Neuron (in vitro differentiated cells): Measurements from ENCODE around the gene PEX3.
"Not testable (repeated sequence)": the region's sequence is repeated elsewhere in the genome, so short reads cannot be mapped to it uniquely, and the experiment has no call there.

Source experiments
- H2AFZ ChIP-seq: one replicate; pipeline ENCODE4 v1.6.1; 2013; ENCODE audit warnings: low read depth, mild to moderate bottlenecking, inconsistent platforms, low read length, moderate library complexity
- H3K27me3 ChIP-seq: one replicate; pipeline ENCODE4 v1.6.1; 2013; ENCODE audit warnings: low read length; ENCODE audit not compliant: insufficient read depth
- H3K36me3 ChIP-seq: one replicate; pipeline ENCODE4 v1.6.1; 2013; ENCODE audit warnings: low read length; ENCODE audit not compliant: insufficient read depth
- H3K4me1 ChIP-seq: one replicate; pipeline ENCODE4 v1.6.1; 2013; ENCODE audit warnings: low read length; ENCODE audit not compliant: insufficient read depth
- H3K4me3 ChIP-seq: 2 replicates; pipeline ENCODE4 v1.5.1; 2013; ENCODE audit warnings: mild to moderate bottlenecking, low read length, moderate library complexity
- H3K9me3 ChIP-seq: one replicate; pipeline ENCODE4 v1.6.1; 2013; ENCODE audit warnings: low read length

PEX3 gene

DNA sequence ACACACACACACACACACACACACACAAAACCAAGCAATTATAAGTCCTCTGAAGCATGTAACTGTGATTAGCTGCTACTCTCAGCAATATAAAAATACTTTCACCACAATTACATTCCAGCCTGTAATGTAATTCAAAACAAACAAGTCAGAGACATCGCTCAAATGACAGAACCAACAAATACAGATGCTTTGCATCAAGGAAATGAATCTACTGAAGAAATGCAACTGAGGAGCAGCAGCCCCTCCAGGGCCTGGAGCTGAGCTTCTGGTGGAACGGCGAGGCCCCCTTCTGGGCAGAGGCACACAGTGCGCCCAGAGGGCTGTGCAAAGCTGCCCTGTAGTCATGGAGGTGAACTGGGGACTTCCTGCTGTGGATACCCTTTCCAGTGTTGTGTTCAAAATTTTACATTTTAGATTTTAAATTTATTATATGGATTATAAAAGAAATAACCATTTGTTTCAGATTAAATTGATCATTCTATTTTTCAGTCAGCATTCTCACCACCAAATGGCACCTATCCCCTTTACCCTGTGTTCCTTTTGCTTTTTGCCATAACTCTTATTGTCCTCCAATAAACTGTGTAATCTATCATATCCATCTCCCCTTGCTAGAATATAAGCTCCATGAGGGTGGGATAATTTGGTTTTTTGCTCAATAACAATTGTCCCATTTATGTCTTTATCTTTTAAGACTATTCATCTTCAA is 23.3 kb upstream of the PEX3 start:
- Histone ChIP-seq H3K9me3 (no peaks in the 10 kb centered on the region), H3K36me3 (peaks cover under 1% of the 10 kb centered on the region), H3K27me3 (no peaks in the 10 kb centered on the region), H3K4me3 (no peak overlapping the region), H3K4me1 (no peaks in the 10 kb centered on the region), H2AFZ (no peak overlapping the region)

GRCh38 chr6:143429970-143430369 is 20.6 kb upstream of the PEX3 start:
- no peaks in the 10 kb centered on the region for H3K9me3 ChIP-seq
- H3K27me3 ChIP-seq, result no peaks in the 10 kb centered on the region
- peaks cover 5% of the 10 kb centered on the region for H3K36me3 ChIP-seq
- H2AFZ ChIP-seq, result no peak overlapping the region
- no peak overlapping the region for H3K4me3 ChIP-seq
- H3K4me1 ChIP-seq, result no peaks in the 10 kb centered on the region

DNA sequence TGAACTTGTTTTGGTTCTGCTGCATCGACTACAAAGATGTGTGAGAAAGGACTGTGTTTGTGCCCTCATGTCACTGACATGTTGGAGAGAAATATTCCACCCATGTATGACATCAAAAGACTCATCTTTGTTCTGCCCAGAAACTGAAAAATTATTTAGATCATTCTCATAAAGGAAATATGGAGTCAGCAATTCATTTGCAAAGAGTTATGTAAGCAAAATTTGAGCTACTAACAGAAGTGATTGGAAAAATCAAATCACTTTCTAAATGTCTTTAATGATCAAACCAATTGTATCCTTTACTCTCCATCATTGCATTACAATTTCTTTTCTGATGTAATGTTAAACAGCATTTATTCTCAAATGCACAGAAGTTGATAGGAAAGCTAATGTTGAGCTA is 19.4 kb upstream of the PEX3 start:
- Histone ChIP-seq H3K27me3 (no peaks in the 10 kb centered on the region), H3K36me3 (peaks cover 9% of the 10 kb centered on the region), H3K9me3 (no peaks in the 10 kb centered on the region), H3K4me1 (no peaks in the 10 kb centered on the region), H3K4me3 (no peak overlapping the region), H2AFZ (no peak overlapping the region)

DNA sequence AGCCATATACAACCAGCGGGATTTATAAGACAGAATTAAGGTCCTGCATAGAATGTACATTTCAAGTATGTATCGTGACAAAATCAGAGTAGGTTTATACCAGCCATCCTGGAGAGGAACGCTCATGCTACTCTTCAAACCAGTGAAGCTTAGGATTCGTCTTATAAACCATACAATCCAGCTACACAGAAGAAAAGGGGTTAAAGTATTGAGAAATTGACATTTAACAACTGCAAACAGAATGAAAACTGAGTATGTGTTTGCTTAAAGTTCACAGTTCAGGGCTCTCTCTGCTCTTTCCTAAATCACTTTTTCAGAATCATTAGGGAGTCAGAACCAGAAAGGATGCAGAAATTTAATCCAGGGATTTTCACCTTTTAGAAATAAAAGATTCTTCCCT is 18.0 kb upstream of the PEX3 start:
- no peak overlapping the region for H2AFZ ChIP-seq
- H3K9me3 ChIP-seq, result no peaks in the 10 kb centered on the region
- no peaks in the 10 kb centered on the region for H3K27me3 ChIP-seq
- peaks cover 16% of the 10 kb centered on the region for H3K36me3 ChIP-seq
- no peaks in the 10 kb centered on the region for H3K4me1 ChIP-seq
- H3K4me3 ChIP-seq, result no peak overlapping the region

- Histone ChIP-seq H2AFZ (no peak overlapping the region), H3K4me1 (no peaks in the 10 kb centered on the region), H3K9me3 (no peaks in the 10 kb centered on the region), H3K4me3 (no peak overlapping the region), H3K27me3 (no peaks in the 10 kb centered on the region), H3K36me3 (peaks cover 19% of the 10 kb centered on the region)
Observed at GRCh38 chr6:143441010-143441409, 9.6 kb upstream of the PEX3 start.

DNA sequence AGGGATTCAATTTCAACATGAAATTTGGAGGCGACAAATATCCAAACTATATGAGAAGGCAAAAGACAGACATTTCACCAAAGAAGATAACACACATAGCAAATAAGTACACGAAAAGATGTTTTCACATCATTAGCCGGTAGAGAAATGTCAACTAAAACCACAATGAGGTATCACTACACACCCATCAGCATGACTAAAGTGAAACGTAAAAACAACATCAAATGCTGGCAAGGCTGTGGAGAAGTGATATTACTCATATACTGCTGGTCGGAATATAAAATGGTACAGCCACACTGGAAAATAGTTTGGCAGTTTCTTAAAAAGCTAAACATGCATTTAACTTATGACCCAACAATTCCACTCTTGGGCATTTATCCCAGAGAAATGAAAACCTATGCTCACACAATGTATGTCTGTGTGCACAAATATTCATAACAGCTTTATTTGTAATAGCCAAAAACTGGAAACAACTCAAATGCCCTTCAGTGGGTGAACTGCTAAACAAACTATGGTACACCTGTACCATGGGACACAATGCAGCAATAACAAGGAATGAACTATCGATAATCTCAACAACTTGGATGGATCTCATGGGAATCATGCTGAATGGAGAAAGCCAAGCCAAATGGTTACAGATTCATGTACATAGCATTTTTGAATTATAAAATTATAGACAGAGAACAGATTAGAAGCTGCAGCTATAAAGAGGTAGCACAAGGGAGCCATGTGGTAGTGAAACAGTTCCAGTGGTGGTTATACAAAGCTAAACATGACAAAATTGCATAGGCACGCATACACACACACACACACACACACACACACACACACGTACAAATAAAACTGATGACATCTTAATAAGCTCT is 8.7 kb upstream of the PEX3 start:
- no peak overlapping the region for H3K4me3 ChIP-seq
- no peak overlapping the region for H2AFZ ChIP-seq
- H3K9me3 ChIP-seq, result no peaks in the 10 kb centered on the region
- no peaks in the 10 kb centered on the region for H3K27me3 ChIP-seq
- H3K36me3 ChIP-seq, result peaks cover 12% of the 10 kb centered on the region
- no peaks in the 10 kb centered on the region for H3K4me1 ChIP-seq

DNA sequence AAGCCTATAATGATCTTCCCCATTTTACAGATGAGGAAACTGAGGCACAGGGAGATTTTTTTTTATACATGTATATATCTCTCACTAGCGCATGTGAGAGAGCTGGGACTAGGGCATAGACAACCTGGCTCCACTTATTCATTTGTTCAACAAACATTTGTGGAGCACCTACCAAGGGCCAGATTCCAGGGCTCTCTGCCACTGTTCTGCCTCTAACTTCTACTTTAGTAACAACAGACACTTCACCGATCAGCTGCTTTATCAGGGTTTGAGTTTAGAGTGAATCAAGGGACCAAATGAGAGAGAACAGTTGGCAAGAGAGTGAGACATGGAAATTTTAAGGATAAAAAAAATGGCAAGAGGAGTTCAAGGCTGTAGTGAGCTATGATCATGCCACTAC is 7.5 kb upstream of the PEX3 start:
- Histone ChIP-seq H3K9me3 (no peaks in the 10 kb centered on the region), H2AFZ (no peak overlapping the region), H3K36me3 (peaks cover 7% of the 10 kb centered on the region), H3K4me3 (no peak overlapping the region), H3K4me1 (no peaks in the 10 kb centered on the region), H3K27me3 (no peaks in the 10 kb centered on the region)

DNA sequence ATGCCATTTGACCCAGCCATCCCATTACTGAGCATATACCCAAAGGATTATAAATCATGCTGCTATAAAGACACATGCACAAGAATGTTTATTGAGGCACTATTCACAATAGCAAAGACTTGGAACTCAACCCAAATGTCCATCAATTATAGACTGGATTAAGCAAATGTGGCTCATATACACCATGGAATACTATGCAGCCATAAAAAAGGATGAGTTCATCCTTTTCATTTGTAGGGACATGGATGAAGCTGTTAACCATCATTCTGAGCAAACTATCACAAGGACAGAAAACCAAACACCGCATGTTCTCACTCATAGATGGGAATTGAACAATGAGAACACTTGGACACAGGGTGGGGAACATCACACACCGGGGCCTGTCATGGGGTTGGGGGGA is 2.7 kb upstream of the PEX3 start:
- not testable (repeated sequence) for H3K4me3 ChIP-seq

DNA sequence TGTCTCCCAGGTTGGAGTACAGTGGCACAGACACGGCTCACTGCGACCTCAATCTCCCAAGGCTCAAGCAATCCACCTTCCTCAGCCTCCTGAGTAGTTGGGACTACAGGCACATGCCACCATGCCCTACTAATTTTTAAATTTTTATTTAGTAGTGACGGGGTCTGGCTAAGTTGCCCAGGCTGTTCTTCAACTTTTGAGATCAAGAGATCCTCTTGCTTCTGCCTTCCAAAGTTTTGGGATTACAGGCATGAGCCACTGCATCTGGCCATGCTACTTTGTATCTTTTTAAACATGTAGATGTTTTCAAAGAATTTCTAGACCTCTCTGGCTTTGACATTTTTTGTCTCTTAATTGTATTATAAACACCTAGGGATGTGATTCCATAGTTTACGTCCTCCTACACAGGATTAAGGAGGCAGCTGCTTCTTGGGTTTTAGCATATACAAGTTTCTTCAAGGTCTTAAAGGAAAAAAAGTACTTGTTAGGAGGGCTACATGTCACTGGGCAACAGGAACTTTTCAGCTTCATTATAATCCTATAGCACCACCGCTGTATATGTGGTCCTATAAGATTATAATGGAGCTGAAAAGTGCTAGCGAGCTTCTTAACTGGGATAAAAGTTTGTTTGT is 1.4 kb upstream of the PEX3 start:
- peak overlapping the region; percentile 100 for H2AFZ ChIP-seq
- no peaks in the 10 kb centered on the region for H3K36me3 ChIP-seq
- H3K27me3 ChIP-seq, result no peaks in the 10 kb centered on the region
- peak overlapping the region; percentile 99 for H3K4me3 ChIP-seq
- H3K9me3 ChIP-seq, result no peaks in the 10 kb centered on the region
- H3K4me1 ChIP-seq, result peaks cover 15% of the 10 kb centered on the region

More for the DNA sequence above, 2.7 kb upstream of the PEX3 start:
- H3K27me3 ChIP-seq, H2AFZ ChIP-seq, H3K9me3 ChIP-seq, H3K36me3 ChIP-seq: not testable (repeated sequence)
- peaks cover 15% of the 10 kb centered on the region for H3K4me1 ChIP-seq

DNA sequence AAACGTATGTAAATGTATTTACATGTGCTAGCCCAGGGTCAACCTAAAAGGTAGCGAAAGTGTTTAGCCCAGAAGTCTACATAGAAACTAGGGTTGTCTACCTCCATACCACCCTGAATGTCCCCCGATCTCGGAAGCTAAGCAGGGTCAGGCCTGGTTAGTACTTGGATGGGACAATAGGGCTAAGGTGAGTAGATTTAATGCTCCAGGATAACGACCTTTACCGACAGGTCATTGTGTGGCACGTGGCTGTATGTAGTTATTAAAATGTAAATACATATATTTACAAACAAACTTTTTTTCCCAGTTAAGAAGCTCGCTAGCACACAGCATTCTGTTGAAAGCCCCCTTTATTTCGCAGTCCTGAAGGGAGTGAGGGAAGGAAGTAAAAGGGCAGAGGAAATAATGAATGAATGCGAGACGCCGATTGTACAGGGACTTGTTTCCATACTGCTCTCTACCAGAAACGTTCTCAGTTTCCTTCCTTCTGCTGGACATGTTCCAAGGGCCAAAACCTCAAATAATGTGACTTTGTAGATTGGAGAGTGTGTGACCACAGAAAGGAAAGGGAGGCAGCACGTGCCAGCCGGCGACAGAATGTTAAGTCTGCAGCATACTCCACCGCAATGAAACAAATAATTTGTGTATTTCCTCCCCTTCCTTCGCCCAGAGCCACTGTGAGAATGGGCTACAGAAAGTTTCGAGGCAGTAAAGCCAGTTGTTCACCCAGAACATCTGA is 722 bp upstream of the PEX3 start:
- H2AFZ ChIP-seq, result peak overlapping the region; percentile 100
- H3K36me3 ChIP-seq, result no peaks in the 10 kb centered on the region
- H3K4me1 ChIP-seq, result peaks cover 15% of the 10 kb centered on the region
- no peaks in the 10 kb centered on the region for H3K27me3 ChIP-seq
- no peaks in the 10 kb centered on the region for H3K9me3 ChIP-seq
- peak overlapping the region; percentile 99 for H3K4me3 ChIP-seq

GRCh38 chr6:143451531-143451930 is 926 bp downstream of the PEX3 start:
- Histone ChIP-seq H2AFZ (peak overlapping the region; percentile 100), H3K4me3 (peak overlapping the region; percentile 99), H3K9me3 (no peaks in the 10 kb centered on the region), H3K4me1 (peaks cover 15% of the 10 kb centered on the region), H3K36me3 (no peaks in the 10 kb centered on the region), H3K27me3 (no peaks in the 10 kb centered on the region)

DNA sequence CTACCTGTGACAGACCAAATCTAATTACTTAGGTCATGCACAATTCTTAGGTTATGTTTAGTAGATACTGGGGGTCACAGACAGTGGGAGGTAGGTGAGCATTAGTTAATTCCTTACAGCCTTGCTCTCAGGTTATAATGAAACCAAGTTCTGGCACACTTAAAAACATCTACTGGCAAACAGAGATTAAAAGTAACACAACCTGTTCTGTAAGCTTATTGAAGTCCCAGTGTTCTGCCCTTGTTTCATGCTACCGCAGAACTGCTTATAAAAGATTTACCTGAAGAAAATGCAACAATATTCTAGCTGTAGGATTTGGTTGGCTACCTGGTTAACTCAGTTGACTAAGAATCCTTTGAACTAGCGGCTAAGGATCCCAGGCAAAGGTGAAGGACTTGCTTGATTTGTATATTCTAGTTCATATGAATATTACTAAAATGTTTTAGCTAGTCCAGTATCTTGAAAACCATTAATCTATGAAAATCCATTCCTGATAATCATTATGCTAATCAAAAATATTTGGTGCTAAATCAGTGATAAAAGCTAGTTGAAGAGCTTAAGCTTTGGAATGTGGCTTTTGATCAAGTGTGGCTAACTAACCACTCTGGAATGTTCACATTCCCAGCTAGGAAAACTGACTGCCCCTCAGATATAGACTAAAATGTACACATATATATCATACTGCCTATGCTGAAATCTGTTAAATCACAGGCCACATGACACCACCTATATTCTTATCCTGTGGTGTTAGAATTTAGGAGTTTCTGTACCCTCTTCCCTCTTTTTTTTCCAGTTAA is 7.2 kb downstream of the PEX3 start:
- Histone ChIP-seq H3K36me3 (peaks cover 7% of the 10 kb centered on the region), H3K27me3 (no peaks in the 10 kb centered on the region), H2AFZ (no peak overlapping the region), H3K4me1 (no peaks in the 10 kb centered on the region), H3K9me3 (no peaks in the 10 kb centered on the region), H3K4me3 (no peak overlapping the region)
